Neural cell (in vitro differentiated cells): ENCODE results near the gene TRAPPC1. TPM values are rescaled to one million over a fixed set of nuclear protein-coding genes. Genes with fewer than 3 reads are reported as not detected.

Experiments used
- H2AFZ ChIP-seq: fragments of 200-600, 300-800 bp; sonication (generic), shearing (Covaris generic); 2 replicates; pipeline ENCODE4 v1.6.0; 2014; ENCODE audit warnings: low read depth, mild to moderate bottlenecking, antibody characterized with exemption, low read length, moderate library complexity
- H3F3A ChIP-seq: fragments of 200-600 bp; shearing (Covaris generic); 2 replicates; pipeline ENCODE4 v1.6.1; 2016; ENCODE audit warnings: mild to moderate bottlenecking, moderate library complexity, mixed read lengths, antibody characterized with exemption, low read length; ENCODE audit not compliant: insufficient read depth, poor library complexity, severe bottlenecking
- H3K27ac ChIP-seq: fragments of 200-600, 300-800 bp; sonication (generic), shearing (Covaris generic); 2 replicates; pipeline ENCODE4 v1.5.1; 2014; ENCODE audit warnings: mild to moderate bottlenecking, low read length, moderate library complexity
- H3K27me3 ChIP-seq: fragments of 300-800, 200-600 bp; sonication (generic), shearing (Covaris generic); 2 replicates; pipeline ENCODE4 v1.6.0; 2014; ENCODE audit warnings: mild to moderate bottlenecking, low read depth, low read length, moderate library complexity; ENCODE audit not compliant: insufficient read depth
- H3K36me3 ChIP-seq: fragments of 300-800, 200-600 bp; sonication (generic), shearing (Covaris generic); 2 replicates; pipeline ENCODE4 v1.5.1; 2014; ENCODE audit warnings: mild to moderate bottlenecking, antibody characterized with exemption, low read length, moderate library complexity; ENCODE audit not compliant: insufficient read depth
- H3K4me2 ChIP-seq: fragments of 300-800, 200-600 bp; sonication (generic), shearing (Covaris generic); 2 replicates; pipeline ENCODE4 v1.6.0; 2014; ENCODE audit warnings: mild to moderate bottlenecking, low read length
- H3K4me3 ChIP-seq: fragments of 300-800, 200-600 bp; sonication (generic), shearing (Covaris generic); 2 replicates; pipeline ENCODE4 v1.5.1; 2014; ENCODE audit warnings: mild to moderate bottlenecking, low read length, moderate library complexity
- H3K79me2 ChIP-seq: fragments of 200-600 bp; shearing (Covaris generic); replicated peaks from 2 replicates; pipeline ENCODE4 v1.6.0; 2014; ENCODE audit warnings: mild to moderate bottlenecking, low read length, moderate library complexity; ENCODE audit not compliant: insufficient read depth
- H3K9ac ChIP-seq: fragments of 300-800, 200-600 bp; sonication (generic), shearing (Covaris generic); 2 replicates; pipeline ENCODE4 v1.6.1; 2016; ENCODE audit warnings: mild to moderate bottlenecking, low read length, mixed read lengths
- H3K9me2 ChIP-seq: fragments of 200-600 bp; shearing (Covaris generic); 2 replicates; pipeline ENCODE4 v1.6.1; 2016; ENCODE audit warnings: mild to moderate bottlenecking, low read length, mixed read lengths; ENCODE audit not compliant: insufficient read depth
- H3K9me3 ChIP-seq: fragments of 200-600, 300-800 bp; sonication (generic), shearing (Covaris generic); 2 replicates; pipeline ENCODE4 v1.6.1; 2016; ENCODE audit warnings: mild to moderate bottlenecking, mixed run types, low read length, moderate library complexity, mixed read lengths
- H4K20me1 ChIP-seq: fragments of 200-600 bp; shearing (Covaris generic); 2 replicates; pipeline ENCODE4 v1.6.1; 2016; ENCODE audit warnings: mild to moderate bottlenecking, mixed run types; ENCODE audit not compliant: insufficient read depth
- EP300 ChIP-seq: fragments of 450-650 bp; conservative IDR thresholded peaks from 2 replicates; pipeline ENCODE4 v1.6.1; 2014; ENCODE audit warnings: antibody characterized with exemption, mild to moderate bottlenecking, moderate library complexity; ENCODE audit not compliant: poor library complexity, severe bottlenecking
- EZH2 ChIP-seq: fragments of 200-600, 300-800 bp; shearing (Covaris generic), sonication (generic); IDR thresholded peaks from 2 replicates; pipeline ENCODE4 v1.6.1; 2014; ENCODE audit warnings: antibody characterized with exemption, low read length, borderline replicate concordance, mild to moderate bottlenecking; ENCODE audit not compliant: insufficient read depth, poor library complexity, severe bottlenecking
- MXI1 ChIP-seq: fragments of 450-650 bp; conservative IDR thresholded peaks from 2 replicates; pipeline ENCODE4 v1.6.1; 2014; ENCODE audit warnings: antibody characterized with exemption, mild to moderate bottlenecking; ENCODE audit not compliant: poor library complexity, severe bottlenecking
- POLR2AphosphoS5 ChIP-seq: IDR thresholded peaks from 2 replicates; pipeline ENCODE4 v1.6.1; 2012
- RAD21 ChIP-seq: fragments of 450-650 bp; conservative IDR thresholded peaks from 2 replicates; pipeline ENCODE4 v1.6.1; 2014; ENCODE audit warnings: antibody characterized with exemption, mild to moderate bottlenecking, moderate library complexity
- SMC3 ChIP-seq: fragments of 450-650 bp; conservative IDR thresholded peaks from 2 replicates; pipeline ENCODE4 v1.6.1; 2014; ENCODE audit warnings: antibody characterized with exemption, mild to moderate bottlenecking, moderate library complexity; ENCODE audit not compliant: poor library complexity
- TAF1 ChIP-seq: IDR thresholded peaks from 2 replicates; pipeline ENCODE4 v1.6.1; 2012; ENCODE audit warnings: low read depth
- polyA plus RNA-seq: library from polyadenylated mRNA; depleted of rRNA; stranded (reverse); fragments of >200 nt; gene quantifications from 2 replicates; pipeline ENCODE4 v1.2.3, GENCODE V29; 2014
- TF ChIP-seq, protein P1 (sequence below): IDR thresholded peaks from 2 replicates; pipeline ENCODE4 v1.6.1; 2012; ENCODE audit warnings: borderline replicate concordance
- TF ChIP-seq, protein P2 (sequence below): fragments of 450-650 bp; IDR thresholded peaks from 2 replicates; pipeline ENCODE4 v1.5.1; 2014; ENCODE audit warnings: antibody characterized with exemption, mild to moderate bottlenecking, moderate library complexity; ENCODE audit not compliant: poor library complexity, severe bottlenecking

Gene TRAPPC1
- polyA plus RNA-seq, 1 donor from 2014 or later: 34.0 TPM

DNA sequence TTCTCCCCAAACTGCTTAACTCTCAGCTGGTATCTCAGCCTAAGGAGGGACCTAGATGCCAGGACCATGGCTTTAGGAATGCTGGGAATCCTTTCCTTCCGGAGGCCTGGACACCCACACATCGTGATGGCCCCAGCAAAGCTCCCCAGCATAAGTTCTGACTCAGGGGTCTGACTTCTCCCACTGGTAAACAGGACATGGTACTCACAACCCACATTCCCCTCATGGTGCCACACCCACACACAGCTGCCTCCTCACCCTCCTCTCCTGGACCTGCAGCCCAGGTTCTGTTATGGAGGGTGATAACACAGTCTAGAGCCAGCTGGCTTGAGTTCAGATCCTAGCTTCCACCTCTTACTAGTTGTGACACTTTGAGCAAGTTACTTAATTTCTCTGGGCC lies 14.9 kb downstream of the TRAPPC1 start:
- no peak for TF ChIP-seq EP300
- TF ChIP-seq RAD21: no peak
- TF ChIP-seq, protein P1, sequence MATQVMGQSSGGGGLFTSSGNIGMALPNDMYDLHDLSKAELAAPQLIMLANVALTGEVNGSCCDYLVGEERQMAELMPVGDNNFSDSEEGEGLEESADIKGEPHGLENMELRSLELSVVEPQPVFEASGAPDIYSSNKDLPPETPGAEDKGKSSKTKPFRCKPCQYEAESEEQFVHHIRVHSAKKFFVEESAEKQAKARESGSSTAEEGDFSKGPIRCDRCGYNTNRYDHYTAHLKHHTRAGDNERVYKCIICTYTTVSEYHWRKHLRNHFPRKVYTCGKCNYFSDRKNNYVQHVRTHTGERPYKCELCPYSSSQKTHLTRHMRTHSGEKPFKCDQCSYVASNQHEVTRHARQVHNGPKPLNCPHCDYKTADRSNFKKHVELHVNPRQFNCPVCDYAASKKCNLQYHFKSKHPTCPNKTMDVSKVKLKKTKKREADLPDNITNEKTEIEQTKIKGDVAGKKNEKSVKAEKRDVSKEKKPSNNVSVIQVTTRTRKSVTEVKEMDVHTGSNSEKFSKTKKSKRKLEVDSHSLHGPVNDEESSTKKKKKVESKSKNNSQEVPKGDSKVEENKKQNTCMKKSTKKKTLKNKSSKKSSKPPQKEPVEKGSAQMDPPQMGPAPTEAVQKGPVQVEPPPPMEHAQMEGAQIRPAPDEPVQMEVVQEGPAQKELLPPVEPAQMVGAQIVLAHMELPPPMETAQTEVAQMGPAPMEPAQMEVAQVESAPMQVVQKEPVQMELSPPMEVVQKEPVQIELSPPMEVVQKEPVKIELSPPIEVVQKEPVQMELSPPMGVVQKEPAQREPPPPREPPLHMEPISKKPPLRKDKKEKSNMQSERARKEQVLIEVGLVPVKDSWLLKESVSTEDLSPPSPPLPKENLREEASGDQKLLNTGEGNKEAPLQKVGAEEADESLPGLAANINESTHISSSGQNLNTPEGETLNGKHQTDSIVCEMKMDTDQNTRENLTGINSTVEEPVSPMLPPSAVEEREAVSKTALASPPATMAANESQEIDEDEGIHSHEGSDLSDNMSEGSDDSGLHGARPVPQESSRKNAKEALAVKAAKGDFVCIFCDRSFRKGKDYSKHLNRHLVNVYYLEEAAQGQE: no peak
- Histone ChIP-seq H3K27me3 (no peaks in the 10 kb centered on the region), H3K9me3 (no peaks in the 10 kb centered on the region), H2AFZ (no peak overlapping the region), H3K9ac (peak overlapping the region; percentile 84), H3K9me2 (no peaks in the 10 kb centered on the region), H3F3A (peaks cover 9% of the 10 kb centered on the region), H3K36me3 (no peaks in the 10 kb centered on the region), H3K4me3 (peak overlapping the region; percentile 83), H3K4me2 (no peak overlapping the region), H3K79me2 (no peaks in the 10 kb centered on the region), H3K27ac (no peak overlapping the region), H4K20me1 (no peaks in the 10 kb centered on the region)

DNA sequence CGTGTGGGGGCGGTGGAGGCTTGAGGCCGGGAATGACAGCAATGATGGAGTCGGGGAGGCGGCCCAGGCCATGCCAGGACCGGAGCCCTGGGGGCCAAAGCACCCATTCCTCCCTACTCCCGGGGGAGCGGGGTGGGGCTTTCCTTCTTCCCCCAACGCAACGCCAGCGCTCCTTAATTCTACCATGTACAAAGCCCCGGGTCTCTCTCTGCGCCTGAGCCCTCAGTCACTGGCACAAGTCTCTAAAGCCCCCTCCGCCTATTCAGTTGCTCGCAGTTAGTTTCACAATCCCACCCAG lies 15.4 kb downstream of the TRAPPC1 start:
- peak overlapping the region; percentile 51 for H3K4me2 ChIP-seq
- peak overlapping the region; percentile 83 for H3K4me3 ChIP-seq
- peak overlapping the region; percentile 84 for H3K9ac ChIP-seq
- no peaks in the 10 kb centered on the region for H4K20me1 ChIP-seq
- H3F3A ChIP-seq: peaks cover 9% of the 10 kb centered on the region
- H3K9me2 ChIP-seq: no peaks in the 10 kb centered on the region
- peak overlapping the region; percentile 60 for H2AFZ ChIP-seq
- no peaks in the 10 kb centered on the region for H3K9me3 ChIP-seq
- TF ChIP-seq EZH2 (no peak), MXI1 (no peak), RAD21 (no peak), SMC3 (no peak), EP300 (no peak), POLR2AphosphoS5 (no peak), TAF1 (no peak)
- TF ChIP-seq, protein P2, sequence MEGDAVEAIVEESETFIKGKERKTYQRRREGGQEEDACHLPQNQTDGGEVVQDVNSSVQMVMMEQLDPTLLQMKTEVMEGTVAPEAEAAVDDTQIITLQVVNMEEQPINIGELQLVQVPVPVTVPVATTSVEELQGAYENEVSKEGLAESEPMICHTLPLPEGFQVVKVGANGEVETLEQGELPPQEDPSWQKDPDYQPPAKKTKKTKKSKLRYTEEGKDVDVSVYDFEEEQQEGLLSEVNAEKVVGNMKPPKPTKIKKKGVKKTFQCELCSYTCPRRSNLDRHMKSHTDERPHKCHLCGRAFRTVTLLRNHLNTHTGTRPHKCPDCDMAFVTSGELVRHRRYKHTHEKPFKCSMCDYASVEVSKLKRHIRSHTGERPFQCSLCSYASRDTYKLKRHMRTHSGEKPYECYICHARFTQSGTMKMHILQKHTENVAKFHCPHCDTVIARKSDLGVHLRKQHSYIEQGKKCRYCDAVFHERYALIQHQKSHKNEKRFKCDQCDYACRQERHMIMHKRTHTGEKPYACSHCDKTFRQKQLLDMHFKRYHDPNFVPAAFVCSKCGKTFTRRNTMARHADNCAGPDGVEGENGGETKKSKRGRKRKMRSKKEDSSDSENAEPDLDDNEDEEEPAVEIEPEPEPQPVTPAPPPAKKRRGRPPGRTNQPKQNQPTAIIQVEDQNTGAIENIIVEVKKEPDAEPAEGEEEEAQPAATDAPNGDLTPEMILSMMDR: no peak
- TF ChIP-seq, protein P1: no peak
- H3K79me2 ChIP-seq: no peaks in the 10 kb centered on the region
- H3K27me3 ChIP-seq: no peaks in the 10 kb centered on the region
- no peaks in the 10 kb centered on the region for H3K36me3 ChIP-seq
- H3K27ac ChIP-seq: peak overlapping the region; percentile 83
